ENCODE data around the gene CCNF.

CCNF gene

DNA sequence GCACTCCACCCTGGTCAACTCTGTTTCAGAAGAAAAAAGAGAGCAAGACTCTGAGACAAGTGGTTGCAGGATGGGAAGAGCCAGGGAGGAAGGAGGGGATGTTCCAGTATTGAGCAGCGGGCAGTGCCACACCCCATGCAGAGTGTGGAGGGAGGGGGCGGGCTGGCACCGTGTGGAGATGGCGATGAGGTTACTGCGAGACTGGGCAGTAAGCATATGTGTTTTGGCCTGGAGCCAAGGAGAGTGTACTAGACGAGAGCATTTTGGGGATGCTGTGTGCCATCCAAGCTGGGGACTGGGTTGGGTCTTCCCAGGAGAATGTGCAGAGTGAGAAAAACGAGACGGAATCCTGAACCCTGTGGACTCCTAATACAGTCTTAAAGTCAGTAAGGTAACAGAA is 49.0 kb downstream of the CCNF start:
- TF ChIP-seq FOXP2 (optimal IDR thresholded peaks at IDR 0.05; ENCODE audit: borderline replicate concordance, extremely low read depth, extremely low read length, insufficient read depth) (no peak), POLR2AphosphoS5 (IDR thresholded peaks at IDR 0.05; ENCODE audit: low read depth, low read length) (no peak), TAF1 (IDR thresholded peaks at IDR 0.05; ENCODE audit: borderline replicate concordance, insufficient read depth, low read length) (no peak), SIN3A (IDR thresholded peaks at IDR 0.05; ENCODE audit: borderline replicate concordance, insufficient read depth, low read length) (no peak)
- TF ChIP-seq, protein P1, sequence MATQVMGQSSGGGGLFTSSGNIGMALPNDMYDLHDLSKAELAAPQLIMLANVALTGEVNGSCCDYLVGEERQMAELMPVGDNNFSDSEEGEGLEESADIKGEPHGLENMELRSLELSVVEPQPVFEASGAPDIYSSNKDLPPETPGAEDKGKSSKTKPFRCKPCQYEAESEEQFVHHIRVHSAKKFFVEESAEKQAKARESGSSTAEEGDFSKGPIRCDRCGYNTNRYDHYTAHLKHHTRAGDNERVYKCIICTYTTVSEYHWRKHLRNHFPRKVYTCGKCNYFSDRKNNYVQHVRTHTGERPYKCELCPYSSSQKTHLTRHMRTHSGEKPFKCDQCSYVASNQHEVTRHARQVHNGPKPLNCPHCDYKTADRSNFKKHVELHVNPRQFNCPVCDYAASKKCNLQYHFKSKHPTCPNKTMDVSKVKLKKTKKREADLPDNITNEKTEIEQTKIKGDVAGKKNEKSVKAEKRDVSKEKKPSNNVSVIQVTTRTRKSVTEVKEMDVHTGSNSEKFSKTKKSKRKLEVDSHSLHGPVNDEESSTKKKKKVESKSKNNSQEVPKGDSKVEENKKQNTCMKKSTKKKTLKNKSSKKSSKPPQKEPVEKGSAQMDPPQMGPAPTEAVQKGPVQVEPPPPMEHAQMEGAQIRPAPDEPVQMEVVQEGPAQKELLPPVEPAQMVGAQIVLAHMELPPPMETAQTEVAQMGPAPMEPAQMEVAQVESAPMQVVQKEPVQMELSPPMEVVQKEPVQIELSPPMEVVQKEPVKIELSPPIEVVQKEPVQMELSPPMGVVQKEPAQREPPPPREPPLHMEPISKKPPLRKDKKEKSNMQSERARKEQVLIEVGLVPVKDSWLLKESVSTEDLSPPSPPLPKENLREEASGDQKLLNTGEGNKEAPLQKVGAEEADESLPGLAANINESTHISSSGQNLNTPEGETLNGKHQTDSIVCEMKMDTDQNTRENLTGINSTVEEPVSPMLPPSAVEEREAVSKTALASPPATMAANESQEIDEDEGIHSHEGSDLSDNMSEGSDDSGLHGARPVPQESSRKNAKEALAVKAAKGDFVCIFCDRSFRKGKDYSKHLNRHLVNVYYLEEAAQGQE (IDR thresholded peaks at IDR 0.05; ENCODE audit: insufficient read depth in 1 of 2, low read depth in 2 of 2, low read length in 2 of 2): no peak

DNA sequence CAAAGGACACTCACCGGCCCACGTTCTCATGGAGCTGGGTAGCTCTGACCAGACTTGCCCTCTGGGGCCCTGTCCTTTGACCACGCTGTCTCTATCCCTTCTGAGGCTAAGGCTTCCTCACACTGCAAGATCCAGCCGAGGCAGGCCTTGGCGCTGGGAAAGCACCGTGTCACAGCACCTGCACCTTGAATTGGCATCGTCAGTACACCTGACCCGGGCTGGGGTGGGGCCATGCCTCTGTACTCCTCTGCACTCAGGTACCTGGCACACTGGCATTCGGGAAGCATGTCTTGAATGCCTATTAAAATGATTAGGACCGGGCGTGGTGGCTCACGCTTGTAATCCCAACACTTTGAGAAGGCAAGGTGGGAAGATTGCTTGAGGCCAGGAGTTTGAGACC is 51.7 kb downstream of the CCNF start:
- TF ChIP-seq, protein P1 (IDR thresholded peaks at IDR 0.05; ENCODE audit: insufficient read depth in 1 of 2, low read depth in 2 of 2, low read length in 2 of 2): no peak
- TF ChIP-seq SIN3A (IDR thresholded peaks at IDR 0.05; ENCODE audit: borderline replicate concordance, insufficient read depth, low read length): no peak
- no peak for TF ChIP-seq TAF1 (IDR thresholded peaks at IDR 0.05; ENCODE audit: borderline replicate concordance, insufficient read depth, low read length)
- no peak for TF ChIP-seq POLR2AphosphoS5 (IDR thresholded peaks at IDR 0.05; ENCODE audit: low read depth, low read length)
- no peak for TF ChIP-seq FOXP2 (optimal IDR thresholded peaks at IDR 0.05; ENCODE audit: borderline replicate concordance, extremely low read depth, extremely low read length, insufficient read depth)

DNA sequence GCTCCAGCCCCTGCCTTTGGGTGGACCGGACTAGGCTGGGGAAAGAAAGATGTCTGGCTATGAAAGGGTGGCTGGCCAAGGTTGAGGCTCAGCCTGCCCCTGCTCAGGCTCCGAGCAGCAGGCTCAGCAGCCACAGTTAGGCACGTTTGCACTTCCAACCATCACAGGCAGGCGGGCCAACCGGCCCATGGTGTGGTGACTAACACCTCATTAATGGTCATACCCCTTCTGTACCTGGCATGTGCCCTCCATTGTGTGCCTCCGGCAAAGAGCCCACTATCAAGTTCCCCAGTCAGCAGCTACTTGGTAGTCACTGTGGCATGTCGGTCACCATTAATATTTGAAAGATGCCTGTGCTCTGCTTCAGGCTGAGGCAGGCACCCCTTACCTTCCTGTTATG is 52.4 kb downstream of the CCNF start:
- TF ChIP-seq FOXP2 (optimal IDR thresholded peaks at IDR 0.05; ENCODE audit: borderline replicate concordance, extremely low read depth, extremely low read length, insufficient read depth) (no peak), POLR2AphosphoS5 (IDR thresholded peaks at IDR 0.05; ENCODE audit: low read depth, low read length) (no peak), SIN3A (IDR thresholded peaks at IDR 0.05; ENCODE audit: borderline replicate concordance, insufficient read depth, low read length) (no peak), TAF1 (IDR thresholded peaks at IDR 0.05; ENCODE audit: borderline replicate concordance, insufficient read depth, low read length) (no peak)
- TF ChIP-seq, protein P1 (IDR thresholded peaks at IDR 0.05; ENCODE audit: insufficient read depth in 1 of 2, low read depth in 2 of 2, low read length in 2 of 2): no peak

DNA sequence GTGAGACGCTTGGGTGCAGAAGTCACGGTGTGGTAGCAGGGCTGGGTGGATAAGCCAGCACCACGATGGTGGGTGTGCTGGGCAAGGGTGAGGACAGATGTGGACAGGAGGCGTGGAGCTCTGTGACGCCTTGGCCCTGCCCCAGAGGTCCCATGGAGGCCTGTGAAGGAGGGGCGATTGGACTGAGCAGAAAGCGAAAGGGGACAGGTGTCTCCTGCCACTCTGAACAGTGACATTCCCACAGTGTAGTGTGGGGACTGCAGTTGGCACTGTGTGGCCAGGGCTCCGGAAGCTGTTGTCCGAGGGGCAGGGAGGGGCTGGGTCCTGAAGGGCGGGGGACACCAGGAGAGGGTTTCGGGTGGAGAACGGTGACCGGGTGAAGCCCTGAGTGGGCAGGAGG is 53.0 kb downstream of the CCNF start:
- TF ChIP-seq FOXP2 (optimal IDR thresholded peaks at IDR 0.05; ENCODE audit: borderline replicate concordance, extremely low read depth, extremely low read length, insufficient read depth) (no peak), TAF1 (IDR thresholded peaks at IDR 0.05; ENCODE audit: borderline replicate concordance, insufficient read depth, low read length) (no peak), POLR2AphosphoS5 (IDR thresholded peaks at IDR 0.05; ENCODE audit: low read depth, low read length) (no peak), SIN3A (IDR thresholded peaks at IDR 0.05; ENCODE audit: borderline replicate concordance, insufficient read depth, low read length) (no peak)
- TF ChIP-seq, protein P1 (IDR thresholded peaks at IDR 0.05; ENCODE audit: insufficient read depth in 1 of 2, low read depth in 2 of 2, low read length in 2 of 2): no peak

Measured in PFSK-1 (cell line).